Stimulated activated CD4-positive, alpha-beta T cell treated with anti-CD3 and anti-CD28 coated beads, Interleukin-1b, Interleukin-23, amount 100 ng/mL, for 1 hour (primary cell): ENCODE measurements around the gene CCBE1.
"Not testable (repeated sequence)": the region's sequence is repeated elsewhere in the genome, so short reads cannot be mapped to it uniquely, and the experiment has no call there.

Experiments used
- DNase-seq, 2 donors: peaks; one replicate each; pipeline ENCODE4 v3.0.0-alpha.2; 2020; ENCODE audit warnings: low read depth in 2 of 2

Gene CCBE1

GRCh38 chr18:59715445-59715844 is 18.2 kb upstream of the CCBE1 start:
- DNase-seq = no peak

- not testable (repeated sequence) for DNase-seq
Measured at GRCh38 chr18:59714096-59714495, 16.9 kb upstream of the CCBE1 start.

- DNase-seq = no peak
Measured at GRCh38 chr18:59712311-59712710, 15.1 kb upstream of the CCBE1 start.

GRCh38 chr18:59708988-59709387 is 11.8 kb upstream of the CCBE1 start:
- DNase-seq = no peak

- DNase-seq = no peak
Measured at GRCh38 chr18:59707306-59707705, 10.1 kb upstream of the CCBE1 start.

GRCh38 chr18:59706499-59706898 is 9.3 kb upstream of the CCBE1 start:
- DNase-seq = no peak

GRCh38 chr18:59705145-59705544 is 7.9 kb upstream of the CCBE1 start:
- DNase-seq = no peak

GRCh38 chr18:59704146-59704545 is 6.9 kb upstream of the CCBE1 start:
- no peak for DNase-seq

GRCh38 chr18:59701272-59701671 is 4.0 kb upstream of the CCBE1 start:
- DNase-seq = no peak

GRCh38 chr18:59700535-59700967 is 3.3 kb upstream of the CCBE1 start:
- no peak for DNase-seq

- DNase-seq = no peak
Measured at GRCh38 chr18:59699750-59700534, 2.7 kb upstream of the CCBE1 start.

- DNase-seq = no peak
Measured at GRCh38 chr18:59699061-59699460, 1.8 kb upstream of the CCBE1 start.

GRCh38 chr18:59696311-59697235 is 650 bp downstream of the CCBE1 start:
- DNase-seq = no peak

- no peak for DNase-seq
Measured at GRCh38 chr18:59695551-59695950, 1.7 kb downstream of the CCBE1 start.

- no peak for DNase-seq
Measured at GRCh38 chr18:59694824-59695223, 2.4 kb downstream of the CCBE1 start.

- no peak for DNase-seq
Measured at GRCh38 chr18:59691996-59692395, 5.2 kb downstream of the CCBE1 start.

GRCh38 chr18:59690996-59691395 is 6.2 kb downstream of the CCBE1 start:
- DNase-seq = no peak

GRCh38 chr18:59690186-59690982 is 6.8 kb downstream of the CCBE1 start:
- no peak for DNase-seq

- no peak for DNase-seq
Measured at GRCh38 chr18:59689756-59690155, 7.5 kb downstream of the CCBE1 start.

GRCh38 chr18:59686260-59686659 is 11.0 kb downstream of the CCBE1 start:
- no peak for DNase-seq

GRCh38 chr18:59685501-59685900 is 11.7 kb downstream of the CCBE1 start:
- DNase-seq = no peak

- DNase-seq = no peak
Measured at GRCh38 chr18:59684777-59685176, 12.4 kb downstream of the CCBE1 start.
